Left forelimb (tissue), 1 donor: ENCODE results near the gene LACTBL1.
"Not testable (repeated sequence)": the region's sequence is repeated elsewhere in the genome, so short reads cannot be mapped to it uniquely, and the experiment has no call there.

Source experiments
- DNase-seq: peaks from one replicate; pipeline ENCODE4 v3.0.0-alpha.2; 2018; ENCODE audit warnings: low spot score

The LACTBL1 gene

DNA sequence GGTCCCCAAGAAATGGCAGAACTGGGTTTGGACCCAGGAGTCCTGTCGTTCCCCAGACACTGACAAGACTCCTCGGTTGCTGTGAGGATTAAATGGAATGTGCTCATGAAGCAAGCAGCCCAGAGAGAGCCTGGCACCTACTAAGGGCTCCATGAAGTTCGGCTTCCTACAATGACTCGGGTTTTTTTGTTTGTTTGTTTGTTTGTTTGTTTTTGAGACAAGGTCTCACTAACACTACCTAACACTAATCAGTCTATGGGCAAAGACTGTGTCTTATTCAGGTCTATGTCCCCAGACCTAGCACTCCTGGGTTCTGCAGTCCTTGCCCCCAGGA, 3.4 kb upstream of the LACTBL1 start:
- DNase-seq: no peak

GRCh38 chr1:22975694-22976093, 3.0 kb upstream of the LACTBL1 start:
- no peak for DNase-seq

- DNase-seq: no peak
These were observed 858 bp downstream of the LACTBL1 start for GRCh38 chr1:22971611-22972405.

GRCh38 chr1:22971161-22971560, 1.5 kb downstream of the LACTBL1 start:
- DNase-seq: no peak

- no peak for DNase-seq
These were observed 2.6 kb downstream of the LACTBL1 start for GRCh38 chr1:22970096-22970495.

DNA sequence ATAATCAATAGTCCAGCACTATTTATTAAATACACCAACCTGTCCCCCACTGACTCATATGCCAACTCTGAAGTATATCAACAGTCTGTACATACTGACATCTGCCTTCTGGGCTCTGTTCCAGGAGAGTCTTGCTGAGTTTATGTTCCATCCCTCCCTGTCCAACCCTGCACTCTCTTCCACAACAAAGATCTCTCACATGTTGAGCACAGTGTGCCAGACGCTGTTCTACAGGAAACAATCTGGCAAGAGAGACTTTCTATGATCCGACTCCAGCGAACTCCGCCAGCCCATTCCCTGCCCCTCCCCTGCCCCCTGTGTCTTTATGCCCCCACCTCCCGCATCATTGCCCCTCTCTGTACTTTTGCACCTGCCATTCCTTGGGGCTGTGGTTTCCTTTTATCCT, 3.4 kb downstream of the LACTBL1 start:
- DNase-seq: no peak

- no peak for DNase-seq
These were observed 4.8 kb downstream of the LACTBL1 start for GRCh38 chr1:22967833-22968232.

DNA sequence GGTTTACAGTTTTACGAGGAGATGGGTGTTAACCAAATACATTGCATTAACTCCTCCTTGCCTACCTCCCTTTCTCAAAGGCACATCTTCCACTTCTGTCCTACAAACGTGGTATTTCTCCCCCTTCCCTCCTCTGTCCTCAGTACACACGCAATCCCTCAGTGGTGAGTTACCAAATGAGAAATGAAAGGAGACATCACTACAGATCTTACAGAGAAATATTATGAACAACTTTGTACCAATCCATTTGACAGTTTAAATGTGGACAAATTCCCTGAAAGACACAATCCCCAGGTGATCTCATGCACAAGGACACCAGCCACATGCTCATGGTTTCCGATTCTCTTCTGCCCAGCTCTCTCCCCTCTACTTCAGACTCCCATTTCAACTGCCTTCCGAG, 6.4 kb downstream of the LACTBL1 start:
- DNase-seq: no peak

- no peak for DNase-seq
These were observed 9.5 kb downstream of the LACTBL1 start for GRCh38 chr1:22963044-22963677.

DNA sequence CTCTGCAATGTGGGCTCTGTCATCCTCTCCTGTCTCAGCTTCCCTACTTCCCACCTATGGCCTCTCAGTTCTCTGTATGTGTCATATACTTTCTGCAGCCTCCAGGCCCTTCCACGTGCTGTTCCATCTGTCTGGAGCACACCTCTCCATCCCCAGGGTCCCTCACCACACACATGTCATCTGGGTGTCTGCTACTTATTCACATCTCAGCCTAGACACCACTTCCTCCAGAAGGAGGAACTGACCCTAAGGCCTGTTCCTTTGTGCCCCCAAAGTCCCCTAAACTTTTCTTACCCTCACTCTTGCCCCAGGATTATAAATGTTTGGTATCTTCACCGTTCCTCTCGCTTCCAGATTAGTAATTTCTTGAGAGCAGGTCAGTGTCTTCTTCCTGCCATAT, 10.1 kb downstream of the LACTBL1 start:
- no peak for DNase-seq

GRCh38 chr1:22959545-22960360, 12.9 kb downstream of the LACTBL1 start:
- no peak for DNase-seq

DNA sequence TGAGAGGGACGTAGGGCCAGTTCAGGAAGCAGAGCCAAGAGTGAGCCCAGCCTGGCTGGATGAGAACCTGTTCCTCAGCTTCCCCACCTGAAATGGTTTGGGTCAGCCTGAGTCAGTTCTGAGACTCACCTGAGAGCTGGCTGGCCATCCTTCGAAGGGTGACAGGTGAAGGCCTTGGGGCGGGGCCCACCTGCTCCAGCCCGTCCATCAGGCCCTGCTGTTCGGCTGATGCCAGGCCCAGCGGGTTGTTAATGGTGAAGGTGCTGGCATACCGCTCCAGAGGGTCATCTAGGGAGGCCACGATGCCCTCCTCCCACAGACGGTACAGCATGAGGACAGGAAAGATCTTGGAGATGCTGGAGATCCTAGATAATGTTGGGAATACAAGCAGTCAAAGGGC, 14.1 kb downstream of the LACTBL1 start:
- no peak for DNase-seq

DNA sequence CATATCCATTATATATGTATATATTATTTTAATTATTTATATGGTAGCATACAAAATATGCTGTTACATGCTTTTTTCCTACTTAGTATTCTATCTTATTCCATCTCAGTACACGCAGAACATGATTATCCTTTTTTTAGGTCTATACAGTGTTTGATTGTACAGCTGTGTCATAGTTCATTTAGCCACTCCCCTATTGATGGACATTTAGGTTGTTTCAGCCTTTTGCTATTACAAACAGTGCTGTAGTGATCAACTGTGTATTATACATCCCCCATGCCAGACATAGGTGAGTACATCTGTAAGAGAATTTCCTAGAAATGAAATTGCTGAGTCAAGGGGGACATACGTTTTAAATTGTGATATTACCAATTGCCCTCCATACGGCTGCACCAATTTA, 15.6 kb downstream of the LACTBL1 start:
- no peak for DNase-seq

DNA sequence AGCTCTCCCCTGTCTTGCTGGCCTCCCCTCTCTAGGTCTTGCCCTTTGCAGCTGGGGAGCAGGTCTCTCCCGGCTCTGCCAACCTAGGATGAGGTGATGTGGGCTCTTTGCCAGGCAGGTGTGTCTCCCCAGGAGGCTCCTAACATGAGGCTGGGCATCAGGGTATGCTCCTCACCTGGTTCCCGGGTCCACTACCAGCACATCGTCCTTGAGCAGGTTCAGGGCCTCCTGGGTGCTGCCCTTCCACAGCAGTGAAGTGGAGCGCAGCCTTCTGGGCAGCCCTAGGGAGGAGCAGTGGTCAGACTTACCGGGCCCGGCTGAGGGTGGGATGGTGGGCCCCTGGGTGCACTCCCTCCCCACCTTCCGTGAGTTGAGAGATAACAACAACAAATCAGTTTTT, 17.5 kb downstream of the LACTBL1 start:
- DNase-seq: no peak

DNA sequence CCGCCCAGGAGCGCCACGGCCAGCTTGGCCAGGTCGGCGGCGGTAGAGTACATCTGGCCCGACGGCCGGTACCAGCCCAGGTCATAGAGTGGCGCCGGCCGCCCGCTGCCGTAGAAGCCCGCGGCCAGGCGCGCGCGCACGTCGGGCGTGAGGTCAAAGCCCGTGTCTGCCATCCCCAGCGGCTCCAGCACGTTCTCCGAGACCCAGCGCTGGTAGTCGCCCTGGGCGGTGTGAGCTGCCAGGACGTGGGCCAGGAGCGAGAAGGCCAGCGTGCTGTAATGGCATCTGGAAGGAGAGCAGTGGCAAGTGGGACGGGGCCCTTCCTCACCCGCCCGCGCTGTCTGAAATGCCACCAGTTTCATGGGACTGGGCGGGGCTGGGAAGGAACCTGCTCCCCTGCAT, 18.9 kb downstream of the LACTBL1 start:
- no peak for DNase-seq

DNA sequence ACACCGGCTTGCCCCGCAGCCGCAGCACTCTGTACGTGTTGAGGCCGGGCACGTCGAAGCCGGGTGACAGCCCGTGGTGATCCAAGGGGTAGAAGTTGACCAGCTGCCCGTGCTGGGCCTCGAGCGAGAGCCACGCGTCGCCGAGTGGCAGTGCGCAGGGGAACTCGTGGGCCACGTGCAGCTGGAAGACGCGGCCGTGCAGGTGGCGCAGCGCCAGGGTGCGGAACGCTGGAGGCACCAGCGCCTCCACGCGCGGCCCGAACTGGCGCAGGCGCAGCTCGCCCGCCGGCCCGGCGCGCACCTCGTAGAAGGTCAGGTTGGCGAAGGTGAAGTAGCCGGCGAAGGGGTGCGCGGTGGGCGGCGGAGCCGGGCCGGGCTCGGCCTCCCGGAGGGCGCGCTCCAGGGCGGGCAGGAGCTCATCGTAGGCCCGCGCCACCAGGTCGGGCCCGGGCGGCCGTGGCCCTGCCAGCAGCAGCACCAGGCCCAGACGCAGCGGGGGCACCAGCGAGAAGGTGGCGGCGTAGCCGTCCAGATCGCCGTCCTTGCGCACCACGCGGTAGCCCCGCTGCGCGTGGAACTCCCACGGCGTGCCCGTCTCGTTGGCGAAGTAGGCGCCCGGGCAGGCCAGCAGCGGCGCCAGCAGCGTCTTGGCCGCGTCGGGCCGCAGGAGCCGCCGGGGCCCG, 19.5 kb downstream of the LACTBL1 start:
- DNase-seq: no peak

DNA sequence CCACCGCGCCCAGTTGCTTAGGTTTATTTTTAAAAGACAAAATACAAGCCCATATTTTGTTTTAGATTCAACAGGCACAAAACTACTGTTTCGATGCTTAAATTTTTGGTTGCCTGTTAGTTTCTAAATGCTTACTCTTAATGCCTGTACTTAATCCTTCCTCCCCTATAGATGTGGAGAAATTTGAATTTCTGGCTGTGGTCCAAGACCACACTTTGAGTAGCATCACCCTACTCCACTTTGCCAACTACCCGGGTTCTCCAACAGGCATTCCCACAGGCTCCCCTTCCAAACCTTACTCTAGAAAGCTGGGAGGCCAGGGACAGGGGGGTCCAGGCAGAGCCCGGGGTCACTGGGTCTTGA, 20.0 kb downstream of the LACTBL1 start:
- no peak for DNase-seq

DNA sequence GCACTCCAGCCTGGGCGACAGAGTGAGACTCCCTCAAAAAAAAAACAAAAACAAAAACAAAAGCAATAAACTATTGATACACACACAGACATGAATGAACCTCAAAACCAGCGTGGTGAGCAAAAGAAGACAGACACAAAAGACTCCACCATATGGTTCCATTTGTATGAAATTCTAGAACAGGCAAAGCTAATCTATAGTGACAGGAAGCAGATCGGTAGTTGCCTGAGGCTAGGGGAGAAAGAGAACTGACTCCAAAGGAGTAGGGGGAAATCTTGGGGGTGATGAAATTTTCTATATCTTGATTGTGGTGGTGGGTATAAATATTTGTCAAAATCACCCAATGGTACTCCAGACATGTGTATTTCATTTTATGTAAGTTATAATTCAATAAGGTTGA, 20.9 kb downstream of the LACTBL1 start:
- no peak for DNase-seq

- no peak for DNase-seq
These were observed 22.8 kb downstream of the LACTBL1 start for GRCh38 chr1:22949822-22950331.

DNA sequence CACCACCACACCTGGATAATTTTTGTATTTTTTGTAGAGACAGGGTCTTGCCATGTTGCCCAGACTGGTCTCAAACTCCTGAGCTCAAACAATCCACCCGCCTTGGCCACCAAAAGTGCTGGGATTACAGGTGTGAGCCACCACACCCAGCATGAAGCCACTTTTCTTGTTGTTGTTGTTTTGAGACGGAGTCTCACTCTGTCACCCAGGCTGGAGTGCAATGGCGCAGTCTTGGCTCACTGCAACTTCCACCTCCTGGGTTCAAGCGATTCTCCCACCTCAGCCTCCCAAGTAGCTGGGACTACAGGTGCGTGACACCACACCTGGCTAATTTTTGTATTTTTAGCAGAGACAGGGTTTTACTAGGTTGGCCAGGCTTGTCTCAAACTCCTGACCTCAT, 27.5 kb downstream of the LACTBL1 start:
- DNase-seq: not testable (repeated sequence)

- DNase-seq: no peak
These were observed 28.2 kb downstream of the LACTBL1 start for GRCh38 chr1:22944346-22945055.

DNA sequence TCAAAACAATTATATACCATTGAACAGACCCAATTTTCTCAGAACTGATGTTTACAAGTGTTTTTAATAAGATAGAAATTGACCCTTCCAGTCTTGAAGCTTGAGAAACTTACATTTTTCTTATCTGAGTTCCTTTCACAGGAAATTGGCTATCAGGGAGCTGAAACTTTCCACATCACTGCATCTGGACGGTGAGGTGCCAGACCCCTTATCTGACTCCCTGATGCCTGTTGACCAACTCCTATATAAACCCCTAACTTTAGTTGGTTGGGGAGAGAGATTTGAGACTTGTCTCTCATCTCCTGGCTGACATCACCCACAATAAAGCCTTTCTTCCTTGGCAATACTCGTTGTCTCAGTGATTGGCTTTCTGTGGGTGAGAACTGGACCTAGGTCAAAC, 31.4 kb downstream of the LACTBL1 start:
- DNase-seq: no peak
